GM12872 (cell line): ENCODE measurements around the gene PRKAA1.

ENCODE experiments used
- CTCF ChIP-seq: IDR thresholded peaks from 3 replicates; pipeline ENCODE4 v1.5.1; 2011; ENCODE audit warnings: low read depth, mild to moderate bottlenecking, low read length, moderate library complexity; ENCODE audit not compliant: insufficient read depth

The PRKAA1 gene

GRCh38 chr5:40828690-40829661 is 30.8 kb upstream of the PRKAA1 start:
- no peak for TF ChIP-seq CTCF

GRCh38 chr5:40828021-40828631 is 30.0 kb upstream of the PRKAA1 start:
- no peak for TF ChIP-seq CTCF

GRCh38 chr5:40827188-40827977 is 29.2 kb upstream of the PRKAA1 start:
- no peak for TF ChIP-seq CTCF

- TF ChIP-seq CTCF, result no peak
These were observed 28.5 kb upstream of the PRKAA1 start for GRCh38 chr5:40826489-40827187.

- TF ChIP-seq CTCF, result no peak
These were observed 25.3 kb upstream of the PRKAA1 start for GRCh38 chr5:40823459-40823858.

GRCh38 chr5:40813698-40814281 is 15.6 kb upstream of the PRKAA1 start:
- TF ChIP-seq CTCF, result no peak
